B cell (primary cell): Measurements from ENCODE around the gene TSPAN18. TPM values are rescaled to one million over a fixed set of nuclear protein-coding genes. Genes with fewer than 3 reads are reported as not detected.

Source experiments
- ATAC-seq: fragments of 200-7000 bp; cut with Tn5 transposase; one replicate; pipeline ENCODE4 v1.10.0; 2021; ENCODE audit warnings: low read depth, mild to moderate bottlenecking, moderate number of reproducible peaks, moderate library complexity
- CTCF ChIA-PET: fragments of 350-600 bp; sonication (Branson Sonifier 250); formaldehyde crosslinking; loops from one replicate; lab custom pipeline; 2021; ENCODE audit warnings: antibody characterized with exemption, inconsistent platforms; lab: Charles Lee
- POLR2A ChIA-PET: fragments of 350-600 bp; sonication (Branson Sonifier 250); formaldehyde crosslinking; loops from one replicate; lab custom pipeline; 2021; ENCODE audit warnings: antibody characterized with exemption; lab: Charles Lee
- DNase-seq: peaks from one replicate; pipeline ENCODE4 v3.0.0; 2013
- H2AFZ ChIP-seq: 2 replicates; pipeline ENCODE4 v1.6.1; 2012; ENCODE audit warnings: mild to moderate bottlenecking, low read depth, low read length; ENCODE audit not compliant: insufficient read depth, poor library complexity, severe bottlenecking
- H3K27ac ChIP-seq, 2 donors: 1 replicate in 1 of 2; 2 replicates in 1 of 2; pipeline ENCODE4 v1.5.1; 2012 to 2013; ENCODE audit warnings: low read length in 2 of 2, mild to moderate bottlenecking in 2 of 2, moderate library complexity in 1 of 2
- H3K27me3 ChIP-seq, 4 experiments: fragments of 200-600 bp in 1 of 4; sonication (generic) in 1 of 4; replicated peaks in 1 of 4; 1 replicate in 2 of 4; 2 replicates in 2 of 4; pipeline versions ENCODE4 v1.6.1 to v1.7.0; 2013 to 2016; ENCODE audit warnings: low read length in 3 of 4, mild to moderate bottlenecking in 2 of 4, mixed read lengths in 1 of 4, moderate library complexity in 1 of 4; ENCODE audit not compliant: insufficient read depth in 4 of 4, control insufficient read depth in 3 of 4; ENCODE audit errors: control extremely low read depth in 1 of 4
- H3K36me3 ChIP-seq, 2 experiments: replicated peaks in 1 of 2; 1 replicate in 1 of 2; 2 replicates in 1 of 2; pipeline versions ENCODE4 v1.6.1 to v1.7.1; 2013; ENCODE audit warnings: low read length in 1 of 2; ENCODE audit not compliant: insufficient read depth in 2 of 2, control insufficient read depth in 1 of 2; ENCODE audit errors: control extremely low read depth in 1 of 2, extremely low read depth in 1 of 2
- H3K4me1 ChIP-seq, 2 donors: fragments of 200-600 bp in 1 of 2; sonication (generic) in 1 of 2; 1 replicate in 1 of 2; 2 replicates in 1 of 2; pipeline versions ENCODE4 v1.5.1 to v1.6.1; 2013 to 2017; ENCODE audit warnings: low read length in 2 of 2; ENCODE audit not compliant: control insufficient read depth in 2 of 2, insufficient read depth in 2 of 2
- H3K4me2 ChIP-seq: replicated peaks from 2 replicates; pipeline ENCODE3; 2012; ENCODE audit warnings: mild to moderate bottlenecking, low read depth, low read length; ENCODE audit not compliant: poor library complexity, severe bottlenecking
- H3K4me3 ChIP-seq, 5 experiments: fragments of 200-600 bp in 1 of 5; sonication (generic) in 1 of 5; 1 replicate in 3 of 5; 2 replicates in 2 of 5; pipeline versions ENCODE4 v1.5.1 to v1.7.0; 2011 to 2016; ENCODE audit warnings: low read length in 4 of 5, mild to moderate bottlenecking in 4 of 5, low read depth in 2 of 5, control low read depth in 1 of 5, moderate library complexity in 1 of 5; ENCODE audit not compliant: insufficient read depth in 1 of 5; ENCODE audit errors: control extremely low read depth in 1 of 5, extremely low read depth in 1 of 5
- H3K79me2 ChIP-seq: fragments of 200-600 bp; sonication (generic); one replicate; pipeline ENCODE4 v1.6.0; 2016; ENCODE audit warnings: low read length; ENCODE audit not compliant: control insufficient read depth, insufficient read depth
- H3K9ac ChIP-seq: fragments of 200-600 bp; sonication (generic); 2 replicates; pipeline ENCODE4 v1.6.1; 2017; ENCODE audit warnings: mild to moderate bottlenecking, low read length, moderate library complexity
- H3K9me3 ChIP-seq, 3 donors: one replicate each; pipeline versions ENCODE4 v1.6.1 to v1.7.1; 2013; ENCODE audit warnings: low read length in 2 of 3; ENCODE audit not compliant: control insufficient read depth in 2 of 3, insufficient read depth in 1 of 3; ENCODE audit errors: control extremely low read depth in 1 of 3
- H4K20me1 ChIP-seq: 2 replicates; pipeline ENCODE4 v1.6.0; 2012; ENCODE audit warnings: mild to moderate bottlenecking, low read length; ENCODE audit not compliant: insufficient read depth, control insufficient read depth, poor library complexity, severe bottlenecking
- H3K27ac Mint-ChIP-seq: one replicate; pipeline ENCODE4 v1.8.0; 2021; ENCODE audit warnings: mixed read lengths
- H3K27me3 Mint-ChIP-seq: one replicate; pipeline ENCODE4 v1.8.0; 2021; ENCODE audit warnings: mixed read lengths
- H3K4me1 Mint-ChIP-seq: one replicate; pipeline ENCODE4 v1.8.0; 2021; ENCODE audit warnings: mixed read lengths
- H3K4me3 Mint-ChIP-seq: one replicate; pipeline ENCODE4 v1.8.0; 2021; ENCODE audit warnings: mixed read lengths
- H3K9me3 Mint-ChIP-seq: one replicate; pipeline ENCODE4 v1.8.0; 2022; ENCODE audit warnings: mixed read lengths; ENCODE audit not compliant: insufficient read depth
- CTCF ChIP-seq: fragments of 200-600 bp; IDR thresholded peaks from one replicate; pipeline ENCODE4 v1.8.0; 2022; ENCODE audit warnings: antibody characterized with exemption, mild to moderate bottlenecking
- EZH2 ChIP-seq: IDR thresholded peaks from 2 replicates; pipeline ENCODE4 v1.6.1; 2012; ENCODE audit warnings: borderline replicate concordance, low read depth, mild to moderate bottlenecking, moderate library complexity, low read length; ENCODE audit not compliant: insufficient read depth, poor library complexity, severe bottlenecking
- WGBS: methylation state at CpG from one replicate; pipeline ENCODE4 v1.1.5; 2013; ENCODE audit warnings: missing lambda C conversion rate; ENCODE audit not compliant: insufficient coverage; 5-methylcytosine and 5-hydroxymethylcytosine counted together
- intact Hi-C: fragments of 100-400 bp; cut with micrococcal nuclease; formaldehyde crosslinking; loops from one replicate; pipeline ENCODE4 v1.10.0; 2022
- polyA plus RNA-seq: library from polyadenylated mRNA; depleted of rRNA; stranded (reverse); fragments of >200 nt; gene quantifications from 2 replicates; pipeline ENCODE4 v1.2.3, GENCODE V29; 2012
- total RNA-seq, 2 donors: library from RNA; stranded (reverse); fragments of 120-200 nt in 1 of 2; gene quantifications; 1 replicate in 1 of 2; 2 replicates in 1 of 2; pipeline versions ENCODE4 v1.2.3 to v1.2.4, GENCODE V29; 2013 to 2022

The TSPAN18 gene
- total and polyA plus RNA-seq, 2 donors (not counting 1 experiment from before 2014, with no cell fraction given): 0.75 to 2.0 TPM

- Mint-ChIP-seq H3K27ac (no peak overlapping the region), H3K9me3 (no peaks in the 10 kb centered on the region), H3K4me1 (no peaks in the 10 kb centered on the region), H3K27me3 (peaks cover 14% of the 10 kb centered on the region), H3K4me3 (no peak overlapping the region)
- no peak for TF ChIP-seq CTCF
- no peak overlapping the region for H3K9ac ChIP-seq
- H3K79me2 ChIP-seq: no peaks in the 10 kb centered on the region
- no peak overlapping the region for H2AFZ ChIP-seq
- no peak overlapping the region for H3K4me3 ChIP-seq
- ATAC-seq (no peak), DNase-seq (no peak)
- no peak overlapping the region for H3K27ac ChIP-seq
- ChIA-PET POLR2A (no interaction called here), CTCF (no interaction called here)
- no peaks in the 10 kb centered on the region for H4K20me1 ChIP-seq
- intact Hi-C loops: no loop called here
- H3K36me3 ChIP-seq: no peaks in the 10 kb centered on the region
- no peak overlapping the region for H3K4me2 ChIP-seq
- WGBS: 86% methylated on average over 3 of the region's 3 CpGs
- H3K9me3 ChIP-seq: no peaks in the 10 kb centered on the region
- H3K27me3 ChIP-seq: peaks cover 0 to 7% (median 0%) of the 10 kb centered on the region in 4 experiments
- H3K4me1 ChIP-seq: no peaks in the 10 kb centered on the region
Measured at GRCh38 chr11:44803009-44803408, 76.2 kb downstream of the TSPAN18 start.

- Histone ChIP-seq H2AFZ (no peak overlapping the region), H3K27me3 (peaks cover 0 to 7% (median 0%) of the 10 kb centered on the region in 4 experiments), H3K36me3 (no peaks in the 10 kb centered on the region), H3K27ac (no peak overlapping the region), H4K20me1 (no peaks in the 10 kb centered on the region), H3K9me3 (no peaks in the 10 kb centered on the region), H3K4me1 (no peaks in the 10 kb centered on the region), H3K9ac (no peak overlapping the region), H3K4me2 (no peak overlapping the region), H3K79me2 (no peaks in the 10 kb centered on the region), H3K4me3 (no peak overlapping the region)
- 89% methylated on average over 9 of the region's 14 CpGs for WGBS
- ChIA-PET CTCF (no interaction called here), POLR2A (no interaction called here)
- Mint-ChIP-seq H3K4me3 (no peak overlapping the region), H3K27me3 (peaks cover 14% of the 10 kb centered on the region), H3K4me1 (no peaks in the 10 kb centered on the region), H3K9me3 (no peaks in the 10 kb centered on the region), H3K27ac (no peak overlapping the region)
- DNase-seq: no peak
- TF ChIP-seq EZH2: no peak
- no peak for TF ChIP-seq CTCF
- no peak for ATAC-seq
- intact Hi-C loops: no loop called here
Measured at GRCh38 chr11:44804449-44805437, 78.0 kb downstream of the TSPAN18 start.
